Peyer's patch (tissue), 4 donors: ENCODE measurements around the gene ITIH5.

Experiments
- CTCF ChIP-seq, 6 experiments: fragments of 450-650 bp in 4 of 6; fragments of 200-600 bp in 2 of 6; sonication (generic) in 1 of 6; IDR thresholded peaks; one replicate each; pipeline ENCODE4 v1.5.1; 2017 to 2019; ENCODE audit warnings: antibody characterized with exemption in 6 of 6, mild to moderate bottlenecking in 3 of 6, moderate library complexity in 1 of 6
- POLR2A ChIP-seq, 2 donors: fragments of 450-650 bp; IDR thresholded peaks; one replicate each; pipeline ENCODE4 v1.5.1; 2017; ENCODE audit warnings: antibody characterized with exemption in 2 of 2, mild to moderate bottlenecking in 2 of 2, moderate library complexity in 2 of 2

- TF ChIP-seq CTCF (IDR thresholded peaks at IDR 0.05) (no peak), POLR2A (IDR thresholded peaks at IDR 0.05) (no peak)
These were observed 4.2 kb downstream of the ITIH5 start for GRCh38 chr10:7662522-7662921.
